IPS-20b (cell line): ENCODE data around the gene TCEA3.
"Not testable (repeated sequence)": the region's sequence is repeated elsewhere in the genome, so short reads cannot be mapped to it uniquely, and the experiment has no call there.

Experiments
- H3K27ac ChIP-seq: one replicate; pipeline ENCODE4 v1.5.1; 2013; ENCODE audit warnings: low read length
- H3K27me3 ChIP-seq: 2 replicates; pipeline ENCODE4 v1.6.1; 2013; ENCODE audit warnings: mild to moderate bottlenecking, low read length, inconsistent platforms; ENCODE audit not compliant: insufficient read depth
- H3K36me3 ChIP-seq: 2 replicates; pipeline ENCODE4 v1.6.1; 2013; ENCODE audit warnings: low read depth, mild to moderate bottlenecking, inconsistent platforms, low read length, moderate library complexity; ENCODE audit not compliant: insufficient read depth
- H3K4me1 ChIP-seq: 2 replicates; pipeline ENCODE4 v1.6.1; 2013; ENCODE audit warnings: mild to moderate bottlenecking, control low read depth, inconsistent platforms, low read length, moderate library complexity; ENCODE audit not compliant: insufficient read depth
- H3K4me3 ChIP-seq: 2 replicates; pipeline ENCODE4 v1.5.1; 2013; ENCODE audit warnings: mild to moderate bottlenecking, low read length, inconsistent platforms
- H3K9ac ChIP-seq: 2 replicates; pipeline ENCODE4 v1.6.1; 2013; ENCODE audit warnings: low read depth, mild to moderate bottlenecking, inconsistent platforms, low read length, moderate library complexity
- H3K9me3 ChIP-seq: 2 replicates; pipeline ENCODE4 v1.6.1; 2013; ENCODE audit warnings: mild to moderate bottlenecking, low read depth, low read length, inconsistent platforms; ENCODE audit not compliant: insufficient read depth

The TCEA3 gene

DNA sequence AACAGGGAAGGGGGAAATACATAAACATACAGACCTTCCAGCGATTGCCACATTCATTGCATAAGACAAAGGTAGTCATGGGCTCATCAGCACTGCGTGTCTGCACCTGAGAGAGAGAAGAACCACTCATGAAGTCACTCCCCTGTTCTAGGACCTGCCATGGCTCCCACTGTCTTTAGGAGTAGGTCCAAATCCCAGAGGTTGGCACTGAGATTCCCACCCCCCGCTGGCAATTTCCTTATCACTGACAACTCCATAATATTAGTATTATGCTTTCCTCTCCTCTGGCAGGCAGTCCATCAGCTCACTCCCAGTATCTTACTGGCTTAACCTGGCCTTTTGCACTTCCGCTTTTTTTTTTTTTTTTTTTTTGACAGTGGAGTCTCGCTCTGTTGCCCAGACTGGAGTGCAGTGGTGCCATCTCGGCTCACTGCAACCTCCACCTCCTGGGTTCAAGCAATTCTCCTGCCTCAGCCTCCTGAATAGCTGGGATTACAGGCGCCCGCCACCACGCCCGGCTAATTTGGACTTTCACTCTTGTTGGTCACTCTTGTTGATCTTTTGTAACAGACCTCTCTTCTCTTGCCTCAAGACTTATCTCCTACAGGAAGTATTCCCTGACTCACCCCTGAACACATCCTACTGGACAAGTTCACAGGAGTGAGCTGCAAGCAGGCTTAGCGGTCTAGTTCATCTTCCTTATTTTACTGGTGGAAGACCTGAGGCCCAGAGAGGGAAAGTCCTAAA, 40.1 kb downstream of the TCEA3 start:
- no peaks in the 10 kb centered on the region for H3K36me3 ChIP-seq
- no peak overlapping the region for H3K4me3 ChIP-seq
- H3K9ac ChIP-seq, result no peak overlapping the region
- H3K9me3 ChIP-seq, result no peaks in the 10 kb centered on the region
- peaks cover 93% of the 10 kb centered on the region for H3K27me3 ChIP-seq
- H3K27ac ChIP-seq, result no peak overlapping the region
- no peaks in the 10 kb centered on the region for H3K4me1 ChIP-seq

DNA sequence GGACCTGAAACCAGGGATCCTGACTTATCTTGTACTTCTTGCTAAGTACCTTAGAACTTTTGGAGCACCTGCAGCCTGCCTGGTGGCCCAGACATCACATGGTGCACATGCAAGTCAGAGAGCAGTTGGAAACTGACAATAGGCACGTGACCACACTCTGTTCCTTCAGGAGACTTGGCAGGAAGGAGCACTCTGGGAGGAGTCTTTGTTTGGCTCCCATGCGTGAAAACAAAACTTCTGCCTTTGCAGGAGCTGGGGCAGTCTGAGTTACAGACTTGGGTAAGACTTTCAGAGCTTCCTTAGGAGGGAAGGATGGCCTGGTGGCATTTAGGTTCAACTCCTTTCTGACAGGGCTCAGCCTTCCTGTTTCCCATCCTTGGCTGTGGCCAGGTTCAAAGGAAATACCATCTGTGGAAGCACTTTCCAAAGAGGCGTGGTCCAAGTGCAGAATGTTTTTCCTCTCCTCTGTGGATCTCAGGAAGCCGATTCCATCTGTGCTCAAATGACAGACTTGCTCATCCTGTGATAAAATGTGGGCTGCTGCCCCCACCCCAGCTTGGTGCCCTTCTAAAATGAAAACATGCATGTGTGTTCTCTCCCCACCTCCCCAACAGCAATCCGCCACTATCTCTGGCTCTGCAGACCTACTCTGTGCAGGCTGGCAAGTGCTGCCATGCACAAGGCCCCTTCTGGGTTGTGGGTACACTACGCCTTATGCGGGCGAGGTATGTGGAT, 40.8 kb downstream of the TCEA3 start:
- no peak overlapping the region for H3K9ac ChIP-seq
- peaks cover 91% of the 10 kb centered on the region for H3K27me3 ChIP-seq
- H3K27ac ChIP-seq, result no peak overlapping the region

DNA sequence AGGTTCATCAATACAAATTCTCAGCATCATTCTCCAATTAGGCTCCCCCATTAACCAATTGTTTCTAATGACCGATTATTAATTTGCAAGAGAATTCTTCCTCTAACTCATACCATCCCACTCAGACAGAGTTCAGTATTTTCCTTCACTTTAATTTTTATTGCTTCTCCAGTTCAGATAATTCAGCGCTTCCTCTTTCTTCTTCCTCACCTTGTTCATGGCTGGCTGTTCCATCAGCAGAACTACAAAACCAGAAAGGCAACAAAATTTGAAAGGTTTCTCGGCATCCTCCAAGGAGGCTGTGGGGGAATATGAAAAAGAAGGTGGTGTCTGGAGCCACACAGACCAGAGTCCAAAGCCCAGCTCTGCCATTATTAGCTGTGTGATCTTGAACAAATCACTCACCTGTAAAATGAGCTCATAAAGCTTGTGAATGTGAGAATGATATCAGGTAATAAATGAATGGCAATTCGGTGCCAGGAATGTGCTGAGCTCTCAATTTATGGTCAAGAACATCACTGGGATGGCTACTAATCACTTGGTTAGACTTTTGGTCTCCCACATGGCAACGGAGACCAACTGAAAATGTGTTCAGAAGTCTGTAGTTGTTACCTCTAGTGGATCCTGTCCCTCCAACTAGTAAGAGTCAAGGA, 43.2 kb downstream of the TCEA3 start:
- Histone ChIP-seq H3K4me1 (no peaks in the 10 kb centered on the region), H3K9me3 (no peaks in the 10 kb centered on the region), H3K27me3 (peaks cover 94% of the 10 kb centered on the region)

More for the DNA sequence above, 40.8 kb downstream of the TCEA3 start:
- H3K36me3 ChIP-seq, result no peaks in the 10 kb centered on the region
- H3K4me3 ChIP-seq, result no peak overlapping the region
- no peaks in the 10 kb centered on the region for H3K9me3 ChIP-seq
- no peaks in the 10 kb centered on the region for H3K4me1 ChIP-seq

DNA sequence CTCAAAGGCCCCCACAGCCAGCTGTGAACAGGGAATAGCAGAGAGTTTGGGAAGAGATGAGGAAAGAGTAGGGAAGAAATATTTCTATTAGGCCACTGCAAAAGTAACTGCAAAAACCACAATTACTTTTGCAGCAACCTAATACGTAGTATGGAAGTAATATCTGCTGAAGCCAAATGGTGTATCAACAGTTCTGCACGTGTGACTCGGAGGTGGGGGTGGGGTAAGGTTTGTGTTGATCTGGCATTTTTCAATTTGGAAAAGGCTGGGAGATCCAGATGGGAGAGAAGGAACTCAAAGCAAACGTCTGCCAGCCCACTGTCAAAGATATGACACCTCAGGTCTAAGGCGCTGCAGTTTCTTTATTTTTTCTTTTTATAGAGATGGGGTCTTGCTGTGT, 43.8 kb downstream of the TCEA3 start:
- no peak overlapping the region for H3K9ac ChIP-seq
- no peak overlapping the region for H3K4me3 ChIP-seq
- no peaks in the 10 kb centered on the region for H3K9me3 ChIP-seq
- H3K36me3 ChIP-seq, result no peaks in the 10 kb centered on the region
- no peak overlapping the region for H3K27ac ChIP-seq
- no peaks in the 10 kb centered on the region for H3K4me1 ChIP-seq
- peaks cover 94% of the 10 kb centered on the region for H3K27me3 ChIP-seq

More for the DNA sequence above, 43.2 kb downstream of the TCEA3 start:
- Histone ChIP-seq H3K9ac (no peak overlapping the region), H3K4me3 (no peak overlapping the region), H3K27ac (no peak overlapping the region), H3K36me3 (no peaks in the 10 kb centered on the region)

DNA sequence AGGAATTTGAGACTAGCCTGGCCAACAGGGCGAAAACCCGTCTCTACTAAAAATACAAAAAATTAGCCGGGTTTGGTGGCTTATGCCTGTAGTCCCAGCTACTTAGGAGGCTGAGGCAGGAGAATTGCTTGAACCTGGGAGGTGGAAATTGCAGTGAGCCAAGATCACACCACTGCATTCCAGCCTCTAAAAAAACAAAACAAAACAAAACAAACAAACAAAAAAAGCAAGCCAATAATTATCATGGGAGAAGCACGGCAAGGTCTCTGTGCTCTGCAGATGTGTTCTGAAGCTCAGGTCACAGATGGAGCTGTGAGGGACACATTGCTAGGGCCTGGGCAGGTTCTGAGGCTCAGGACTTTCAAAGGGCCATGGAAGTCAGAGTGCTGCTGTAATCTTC, 44.3 kb downstream of the TCEA3 start:
- not testable (repeated sequence) for H3K9ac ChIP-seq, H3K4me3 ChIP-seq, H3K9me3 ChIP-seq, H3K27ac ChIP-seq, H3K4me1 ChIP-seq, H3K36me3 ChIP-seq
- H3K27me3 ChIP-seq, result peaks cover 94% of the 10 kb centered on the region

DNA sequence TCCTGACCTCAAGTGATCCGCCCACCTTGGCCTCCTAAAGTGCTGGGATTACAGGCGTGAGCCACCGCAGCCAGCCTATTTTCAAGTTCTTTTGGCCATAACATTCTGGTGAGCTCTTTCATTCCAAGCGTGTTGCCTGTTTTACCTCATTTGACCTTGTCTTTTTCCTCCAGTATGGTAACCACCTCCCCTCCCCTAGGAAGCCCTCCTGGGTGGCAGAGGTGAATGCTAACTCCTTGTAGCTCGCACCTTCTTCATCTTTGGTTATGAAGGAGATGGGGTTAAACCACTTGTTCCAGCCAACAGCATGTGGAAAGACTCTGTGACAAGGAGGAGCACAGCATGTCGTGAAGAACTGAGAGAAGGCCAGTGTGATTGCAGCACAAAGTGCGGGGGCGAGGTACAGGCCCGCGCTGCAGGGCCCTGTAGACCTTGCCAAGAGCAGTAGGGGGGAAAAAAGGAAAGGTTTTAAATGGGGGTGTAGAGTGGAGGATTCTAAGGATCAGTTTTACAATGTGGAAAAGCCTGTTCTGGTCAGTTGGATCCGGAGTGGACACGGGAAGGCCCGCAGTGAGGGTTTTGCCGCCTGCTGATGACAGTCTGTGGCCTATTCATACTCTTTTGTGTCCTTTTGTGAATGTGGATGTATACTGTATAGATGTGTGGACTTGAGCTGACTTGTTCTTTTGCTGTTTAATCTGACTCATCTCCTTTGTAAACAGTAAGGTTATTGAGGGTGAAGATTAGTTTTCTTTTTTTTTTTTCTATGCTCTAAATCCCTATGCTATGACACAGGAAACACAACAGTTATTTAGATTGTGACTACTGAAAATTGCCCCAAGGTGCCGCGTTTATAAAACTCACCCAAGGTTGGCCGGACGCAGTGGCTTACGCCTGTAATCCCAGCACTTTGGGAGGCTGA, 47.4 kb downstream of the TCEA3 start:
- H3K9me3 ChIP-seq, result no peaks in the 10 kb centered on the region
- no peak overlapping the region for H3K9ac ChIP-seq
- no peak overlapping the region for H3K4me3 ChIP-seq
- H3K4me1 ChIP-seq, result peaks cover 5% of the 10 kb centered on the region
- H3K27ac ChIP-seq, result no peak overlapping the region
- no peaks in the 10 kb centered on the region for H3K36me3 ChIP-seq
- peaks cover 95% of the 10 kb centered on the region for H3K27me3 ChIP-seq

DNA sequence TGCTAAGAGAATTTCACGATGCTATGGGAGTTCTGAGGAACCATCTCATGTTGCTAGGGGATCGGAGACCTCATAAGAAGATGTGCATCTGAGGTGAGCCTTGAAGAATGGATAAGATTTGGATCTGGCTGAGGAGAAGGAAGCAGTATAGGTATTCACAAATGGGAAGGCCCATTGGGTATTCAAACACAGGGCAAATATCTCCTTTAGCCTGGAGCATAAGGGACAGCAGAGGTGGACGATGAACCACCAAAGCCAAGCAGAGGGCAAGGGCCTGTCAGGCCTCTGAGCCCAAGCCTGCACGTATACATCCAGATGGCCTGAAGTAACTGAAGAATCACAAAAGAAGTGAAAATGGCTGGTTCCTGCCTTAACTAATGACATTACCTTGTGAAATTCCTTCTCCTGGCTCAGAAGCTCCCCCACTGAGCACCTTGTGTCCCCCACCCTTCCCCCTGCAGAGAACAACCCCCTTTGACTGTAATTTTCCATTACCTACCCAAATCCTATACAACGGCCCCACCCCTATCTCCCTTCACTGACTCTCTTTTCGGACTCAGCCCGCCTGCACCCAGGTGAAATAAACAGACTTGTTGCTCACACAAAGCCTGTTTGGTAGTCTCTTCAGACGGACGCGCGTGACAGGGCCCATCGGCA, 50.3 kb downstream of the TCEA3 start:
- not testable (repeated sequence) for H3K36me3 ChIP-seq, H3K9ac ChIP-seq, H3K27ac ChIP-seq, H3K4me3 ChIP-seq, H3K9me3 ChIP-seq
- peaks cover 99% of the 10 kb centered on the region for H3K27me3 ChIP-seq
- peaks cover 25% of the 10 kb centered on the region for H3K4me1 ChIP-seq

DNA sequence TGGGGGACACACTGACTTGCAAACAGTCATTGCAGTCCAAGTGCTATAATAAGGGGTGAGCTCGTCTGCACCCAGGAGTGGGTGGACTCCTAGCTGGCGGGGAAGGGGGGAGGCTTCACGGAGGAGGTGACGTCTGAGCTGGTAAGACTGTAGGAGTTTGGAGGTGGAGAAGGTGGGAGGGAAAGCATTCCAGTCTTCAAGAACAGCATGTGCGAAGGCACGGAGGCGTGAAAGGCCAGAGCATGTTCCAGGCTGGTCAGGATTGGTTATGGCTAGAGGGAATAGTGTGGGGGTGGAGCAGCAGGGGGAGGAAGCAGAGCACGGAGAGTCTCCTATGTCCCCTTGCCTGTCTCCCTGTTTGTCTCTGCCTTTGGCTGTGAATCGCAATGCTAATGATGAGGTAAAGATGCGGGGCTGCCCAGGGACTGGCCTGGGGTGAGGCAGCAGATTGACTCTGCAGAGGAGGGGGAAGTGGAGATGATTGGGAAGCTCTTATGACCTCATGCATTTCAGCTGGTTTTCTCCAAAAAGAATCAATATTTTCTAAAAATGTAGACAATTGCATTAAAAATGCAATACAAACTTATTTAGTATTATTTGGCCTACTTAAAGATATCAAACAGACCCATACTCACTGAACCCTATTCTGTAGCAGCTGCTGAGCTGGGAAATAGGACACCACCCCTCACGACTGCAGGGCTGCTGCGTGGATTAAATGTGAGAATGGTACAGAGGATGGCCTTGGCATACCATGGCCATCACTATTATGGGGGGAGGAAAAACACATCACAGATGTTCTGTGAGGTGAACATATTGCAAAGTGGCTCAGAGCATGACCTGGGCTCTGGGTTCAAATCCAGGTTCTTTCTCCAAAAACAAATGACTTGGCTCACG, 52.3 kb downstream of the TCEA3 start:
- Histone ChIP-seq H3K36me3 (no peaks in the 10 kb centered on the region), H3K4me1 (peaks cover 25% of the 10 kb centered on the region), H3K4me3 (no peak overlapping the region), H3K9me3 (no peaks in the 10 kb centered on the region), H3K27me3 (peaks cover 92% of the 10 kb centered on the region), H3K27ac (no peak overlapping the region), H3K9ac (no peak overlapping the region)

DNA sequence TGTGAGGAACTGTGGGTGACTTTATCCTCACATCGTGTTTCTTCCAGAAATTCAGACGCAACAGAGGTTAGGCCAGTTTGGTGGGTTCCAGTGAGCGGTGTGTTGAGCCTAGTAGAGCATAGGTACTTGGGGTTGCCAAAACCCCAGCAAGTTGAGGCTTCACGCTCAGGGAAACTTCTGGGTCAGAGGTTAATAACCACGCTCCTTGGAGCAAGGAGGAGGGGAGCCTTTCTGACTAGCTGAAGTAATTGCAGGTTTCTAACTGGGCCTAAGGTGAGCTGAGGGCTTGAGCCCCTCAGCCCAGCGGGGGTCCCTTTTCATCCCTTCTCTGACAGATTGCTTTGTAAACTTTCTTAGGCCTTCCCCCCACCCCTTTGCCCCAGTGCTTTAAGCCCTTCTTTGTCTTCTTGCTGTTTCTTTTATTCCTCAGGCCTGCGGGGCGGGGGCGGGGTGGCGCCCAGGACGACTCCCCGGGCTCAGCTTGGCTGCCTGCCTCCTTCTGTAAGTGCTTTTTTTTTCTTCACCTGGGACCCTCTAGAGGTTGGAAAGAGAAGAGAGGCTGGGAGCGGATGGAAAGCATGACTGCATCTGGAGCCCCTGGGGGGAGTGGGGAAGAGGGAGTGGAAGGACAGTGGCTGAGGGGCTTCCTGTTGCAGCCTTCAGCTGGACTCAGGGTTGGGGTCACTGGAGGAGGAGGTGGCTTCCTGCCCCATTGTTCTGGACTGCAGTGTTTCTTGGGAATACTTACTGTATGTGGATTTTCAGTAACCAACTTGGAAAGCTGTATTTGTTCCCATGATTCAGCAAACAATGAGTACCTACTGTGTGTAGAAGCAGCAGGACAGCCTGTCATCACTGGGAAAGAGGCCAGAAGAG, 53.6 kb downstream of the TCEA3 start:
- Histone ChIP-seq H3K27ac (no peak overlapping the region), H3K4me1 (peaks cover 25% of the 10 kb centered on the region)

DNA sequence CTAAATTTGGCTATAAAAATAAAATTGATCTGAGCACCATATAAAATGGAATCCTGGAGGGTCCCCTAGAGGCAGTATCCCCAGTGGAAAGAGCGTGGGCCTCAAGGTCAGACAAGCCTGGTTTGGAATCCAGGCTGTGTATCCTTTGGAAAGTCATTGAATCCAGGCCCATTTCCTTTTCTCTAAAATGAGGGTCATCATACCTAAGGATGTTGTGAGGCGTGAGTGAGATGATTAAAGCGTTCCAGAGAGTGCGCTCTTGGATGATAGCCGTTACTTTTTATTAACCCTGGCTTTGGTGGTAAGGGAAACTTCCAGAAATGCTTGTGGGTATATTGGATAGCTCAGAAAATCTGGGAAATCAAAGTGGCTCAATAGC, 54.2 kb downstream of the TCEA3 start:
- Histone ChIP-seq H3K9ac (no peak overlapping the region), H3K27me3 (peaks cover 89% of the 10 kb centered on the region), H3K27ac (no peak overlapping the region), H3K4me3 (peak overlapping the region; percentile 40; the same call in 1 of the 2 replicates), H3K9me3 (no peaks in the 10 kb centered on the region), H3K36me3 (no peaks in the 10 kb centered on the region), H3K4me1 (peaks cover 25% of the 10 kb centered on the region)

More for the DNA sequence above, 53.6 kb downstream of the TCEA3 start:
- Histone ChIP-seq H3K27me3 (peaks cover 92% of the 10 kb centered on the region), H3K4me3 (peak overlapping the region; percentile 40; the same call in 1 of the 2 replicates), H3K9ac (no peak overlapping the region), H3K9me3 (no peaks in the 10 kb centered on the region), H3K36me3 (no peaks in the 10 kb centered on the region)
